Activated B cell treated with CpG ODN at 0.5 μM for 24 hours (primary cell): Measurements from ENCODE around the gene ODC1. TPM values are rescaled to one million over a fixed set of nuclear protein-coding genes. Genes with fewer than 3 reads are reported as not detected.

Experiments used
- ATAC-seq: fragments of 200-7000 bp; cut with Tn5 transposase; one replicate; pipeline ENCODE4 v1.10.0; 2021; ENCODE audit warnings: low read depth, mild to moderate bottlenecking, moderate library complexity
- CTCF ChIA-PET: fragments of 350-600 bp; sonication (Branson Sonifier 250); formaldehyde crosslinking; loops from one replicate; lab custom pipeline; 2021; ENCODE audit warnings: antibody characterized with exemption; lab: Charles Lee
- POLR2A ChIA-PET: fragments of 350-600 bp; sonication (Branson Sonifier 250); formaldehyde crosslinking; loops from one replicate; lab custom pipeline; 2021; ENCODE audit warnings: antibody characterized with exemption; lab: Charles Lee
- DNase-seq: peaks from one replicate; pipeline ENCODE4 v3.0.0; 2022
- H3K27ac Mint-ChIP-seq: one replicate; pipeline ENCODE4 v1.8.0; 2020; ENCODE audit warnings: mixed read lengths
- H3K27me3 Mint-ChIP-seq: one replicate; pipeline ENCODE4 v1.8.0; 2021; ENCODE audit warnings: mixed read lengths
- H3K36me3 Mint-ChIP-seq: one replicate; pipeline ENCODE4 v1.8.0; 2021; ENCODE audit warnings: low read depth, mixed read lengths
- H3K4me1 Mint-ChIP-seq: one replicate; pipeline ENCODE4 v1.8.0; 2021; ENCODE audit warnings: mixed read lengths
- H3K4me3 Mint-ChIP-seq: one replicate; pipeline ENCODE4 v1.8.0; 2020; ENCODE audit warnings: mild to moderate bottlenecking, mixed read lengths
- H3K9me3 Mint-ChIP-seq: one replicate; pipeline ENCODE4 v1.8.0; 2020; ENCODE audit warnings: mixed read lengths
- intact Hi-C: fragments of 100-400 bp; cut with micrococcal nuclease; formaldehyde crosslinking; loops from one replicate; pipeline ENCODE4 v1.15.1; 2024
- total RNA-seq: library from RNA; stranded (reverse); gene quantifications from 2 replicates; pipeline ENCODE4 v1.2.3, GENCODE V29; 2022
- TF ChIP-seq, protein P1 (sequence below): fragments of 200-600 bp; IDR thresholded peaks from one replicate; pipeline ENCODE4 v1.8.0; 2022; ENCODE audit warnings: antibody characterized with exemption, mild to moderate bottlenecking

Gene ODC1
- total RNA-seq, 1 donor from 2014 or later, result 192 TPM

DNA sequence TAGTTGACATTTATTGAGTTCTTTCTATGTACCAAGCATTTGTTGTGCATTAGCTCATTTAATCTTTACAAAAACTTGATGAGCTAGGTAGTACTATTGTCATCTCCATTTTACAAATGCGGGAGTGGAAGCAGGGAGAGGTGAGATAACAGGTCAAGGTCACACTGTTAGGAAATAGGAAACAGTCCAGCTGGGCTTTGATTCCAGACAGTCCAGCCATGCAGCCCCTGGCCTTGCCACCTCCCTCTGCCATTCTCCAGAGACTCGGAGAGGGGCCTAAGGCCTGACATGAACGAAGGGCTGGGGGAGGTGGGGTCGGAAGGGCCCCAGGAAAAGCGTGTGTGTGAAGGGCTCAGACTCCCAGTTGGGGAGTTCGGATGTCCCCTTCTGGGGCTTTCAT is 55.6 kb downstream of the ODC1 start:
- POLR2A ChIA-PET, result interaction anchor here (0.5 kb wide), 1 partner anchor 17 kb away, joined by 3 read pairs; no protein-coding TSS in a partner anchor
- peaks cover 3% of the 10 kb centered on the region for H3K36me3 Mint-ChIP-seq
- no peak for DNase-seq
- intact Hi-C loops, result no loop called here
- H3K4me3 Mint-ChIP-seq, result no peak overlapping the region
- no peak overlapping the region for H3K27ac Mint-ChIP-seq
- TF ChIP-seq, protein P1, sequence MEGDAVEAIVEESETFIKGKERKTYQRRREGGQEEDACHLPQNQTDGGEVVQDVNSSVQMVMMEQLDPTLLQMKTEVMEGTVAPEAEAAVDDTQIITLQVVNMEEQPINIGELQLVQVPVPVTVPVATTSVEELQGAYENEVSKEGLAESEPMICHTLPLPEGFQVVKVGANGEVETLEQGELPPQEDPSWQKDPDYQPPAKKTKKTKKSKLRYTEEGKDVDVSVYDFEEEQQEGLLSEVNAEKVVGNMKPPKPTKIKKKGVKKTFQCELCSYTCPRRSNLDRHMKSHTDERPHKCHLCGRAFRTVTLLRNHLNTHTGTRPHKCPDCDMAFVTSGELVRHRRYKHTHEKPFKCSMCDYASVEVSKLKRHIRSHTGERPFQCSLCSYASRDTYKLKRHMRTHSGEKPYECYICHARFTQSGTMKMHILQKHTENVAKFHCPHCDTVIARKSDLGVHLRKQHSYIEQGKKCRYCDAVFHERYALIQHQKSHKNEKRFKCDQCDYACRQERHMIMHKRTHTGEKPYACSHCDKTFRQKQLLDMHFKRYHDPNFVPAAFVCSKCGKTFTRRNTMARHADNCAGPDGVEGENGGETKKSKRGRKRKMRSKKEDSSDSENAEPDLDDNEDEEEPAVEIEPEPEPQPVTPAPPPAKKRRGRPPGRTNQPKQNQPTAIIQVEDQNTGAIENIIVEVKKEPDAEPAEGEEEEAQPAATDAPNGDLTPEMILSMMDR, result no peak
- peaks cover 49% of the 10 kb centered on the region for H3K4me1 Mint-ChIP-seq
- no peaks in the 10 kb centered on the region for H3K9me3 Mint-ChIP-seq
- no peaks in the 10 kb centered on the region for H3K27me3 Mint-ChIP-seq
- ATAC-seq, result no peak
- CTCF ChIA-PET, result interaction anchor here (1.4 kb wide), 1 partner anchor 17 kb away, joined by 4 read pairs; no protein-coding TSS in a partner anchor

DNA sequence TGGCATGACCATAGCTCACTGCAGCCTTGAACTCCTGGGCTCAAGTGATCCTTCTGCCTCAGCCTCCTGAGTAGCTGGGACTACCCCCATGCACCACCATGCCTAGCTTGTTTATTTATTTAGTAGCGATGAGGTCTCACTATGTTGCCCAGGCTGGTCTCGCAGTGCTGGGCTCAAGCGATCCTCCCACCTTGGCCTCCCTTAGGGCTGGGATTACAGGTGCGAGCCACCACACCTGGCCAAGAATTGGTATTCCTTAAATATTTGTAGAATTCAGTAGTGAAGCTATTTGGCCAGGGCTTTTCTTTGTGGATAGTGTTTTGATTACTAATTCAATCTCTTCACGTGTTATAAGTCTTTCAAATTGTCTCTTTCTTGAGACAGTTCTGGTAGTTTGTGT is 56.0 kb downstream of the ODC1 start:
- Mint-ChIP-seq H3K27ac (no peak overlapping the region), H3K9me3 (no peaks in the 10 kb centered on the region), H3K27me3 (no peaks in the 10 kb centered on the region), H3K36me3 (peaks cover 3% of the 10 kb centered on the region), H3K4me1 (peaks cover 52% of the 10 kb centered on the region), H3K4me3 (no peak overlapping the region)
- intact Hi-C loops, result no loop called here
- ChIA-PET CTCF (interaction anchor here (1.4 kb wide), 1 partner anchor 17 kb away, joined by 4 read pairs; no protein-coding TSS in a partner anchor), POLR2A (no interaction called here)
- TF ChIP-seq, protein P1, result no peak
- ATAC-seq (no peak), DNase-seq (no peak)

DNA sequence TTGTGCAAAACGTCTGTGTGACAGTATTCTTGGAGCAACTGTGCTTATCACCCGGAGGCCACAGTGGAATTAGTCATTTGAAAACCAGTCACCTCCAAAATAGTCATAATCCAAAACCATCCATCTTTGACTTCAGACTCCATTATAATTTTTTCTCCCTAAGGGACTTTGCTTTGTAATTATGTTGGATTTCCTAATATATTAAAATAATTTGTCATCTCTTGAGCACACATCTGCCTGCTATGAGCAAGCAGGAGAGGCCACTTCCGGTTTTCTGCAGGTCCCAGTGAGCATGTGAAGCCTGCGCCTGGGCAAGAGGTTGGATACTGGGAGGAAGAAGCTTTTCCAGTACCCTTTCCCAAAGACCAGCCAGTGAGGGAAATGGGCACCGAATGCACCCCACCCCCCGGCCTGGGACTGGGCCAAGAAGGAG is 57.7 kb downstream of the ODC1 start:
- peaks cover 55% of the 10 kb centered on the region for H3K4me1 Mint-ChIP-seq
- POLR2A ChIA-PET, result no interaction called here
- no peak overlapping the region for H3K27ac Mint-ChIP-seq

More for the DNA sequence above, 57.7 kb downstream of the ODC1 start:
- intact Hi-C loops, result no loop called here
- TF ChIP-seq, protein P1, result no peak
- Mint-ChIP-seq H3K27me3 (no peaks in the 10 kb centered on the region), H3K36me3 (no peaks in the 10 kb centered on the region), H3K4me3 (no peak overlapping the region), H3K9me3 (no peaks in the 10 kb centered on the region)
- ATAC-seq (no peak), DNase-seq (no peak)
- CTCF ChIA-PET, result no interaction called here

Other genes starting within 250 kb of the ODC1 start
- gene HPCAL1, start 145.4 kb downstream of the ODC1 start, total RNA-seq, result 15.2 and 15.9 TPM in 2 replicates
- gene NOL10, start 241.6 kb upstream of the ODC1 start, total RNA-seq, result 26.8 and 33.2 TPM in 2 replicates